Measurements from ENCODE around the gene MORC2.

Gene MORC2

DNA sequence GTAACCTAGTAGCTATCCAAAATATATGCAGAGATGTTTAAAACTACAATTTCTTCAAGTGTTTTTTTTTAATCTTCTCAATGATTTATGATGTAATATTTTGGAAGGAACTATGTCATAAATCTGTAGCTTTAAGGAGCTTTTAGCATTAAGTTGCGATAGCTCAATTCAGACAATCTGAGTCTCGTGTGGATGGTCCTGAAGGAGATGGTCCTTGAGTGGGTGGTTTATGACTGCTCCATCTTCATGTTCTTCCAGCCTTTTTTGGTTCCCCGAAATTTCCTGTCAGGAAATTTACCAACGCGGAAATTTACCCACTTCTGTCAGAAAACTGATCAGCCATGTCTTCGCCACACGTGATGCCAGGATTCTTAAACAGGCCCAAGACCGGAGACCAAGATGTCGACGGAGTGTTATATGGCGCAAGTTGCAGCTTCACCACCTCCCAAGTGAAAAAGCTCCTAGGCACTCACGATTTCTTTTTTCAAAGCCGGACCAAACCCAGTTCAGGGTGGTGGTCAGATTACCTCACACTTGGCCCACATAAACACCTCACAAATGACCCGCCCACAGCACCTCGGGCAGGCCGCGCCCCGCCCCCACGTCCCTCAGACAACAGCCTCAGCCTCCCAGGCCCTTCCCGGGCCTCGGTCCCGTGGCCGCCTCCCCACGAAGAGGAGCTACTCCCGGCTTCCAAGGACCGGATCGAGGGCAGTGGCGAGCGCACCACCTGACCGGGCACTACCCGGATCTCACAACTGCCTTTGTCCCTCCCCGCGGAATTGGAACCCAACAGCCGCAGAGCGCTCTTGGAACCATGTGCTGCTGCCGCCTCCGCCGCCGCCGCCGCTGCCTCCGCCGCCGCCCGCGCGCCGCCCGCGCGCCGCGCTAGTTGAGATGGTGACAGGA, at the start of gene MORC2:
TSS of gene MORC2 (minus strand) at position 760 of the 909 bp plus-strand sequence. CDS start 885 bp downstream, outside the sequence.
- peak in 1 of 2 experiments; percentile 1 for DNase-seq (ENCODE audit: low read depth in 2 of 2)

DNA sequence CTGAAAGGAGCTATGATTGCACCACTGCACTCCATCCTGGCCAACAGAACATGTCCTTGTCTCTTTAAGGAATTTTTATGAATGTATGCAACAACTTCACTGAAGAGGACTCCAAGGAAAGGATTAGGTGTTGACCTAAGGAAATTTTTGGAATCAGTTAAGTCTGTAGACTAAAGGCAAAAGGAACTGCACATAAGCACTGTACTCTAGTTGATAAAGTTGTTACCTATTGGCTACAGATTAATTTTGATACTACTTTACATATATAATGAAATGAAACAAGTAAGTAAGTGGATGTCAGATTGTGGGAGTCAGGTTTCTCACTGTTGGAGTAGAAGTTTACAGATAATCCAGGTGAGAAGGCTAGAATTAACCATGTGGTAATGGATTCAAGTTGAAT, 37.0 kb upstream of the MORC2 start:
- DNase-seq (ENCODE audit: low read depth in 2 of 2), result no peak

DNA sequence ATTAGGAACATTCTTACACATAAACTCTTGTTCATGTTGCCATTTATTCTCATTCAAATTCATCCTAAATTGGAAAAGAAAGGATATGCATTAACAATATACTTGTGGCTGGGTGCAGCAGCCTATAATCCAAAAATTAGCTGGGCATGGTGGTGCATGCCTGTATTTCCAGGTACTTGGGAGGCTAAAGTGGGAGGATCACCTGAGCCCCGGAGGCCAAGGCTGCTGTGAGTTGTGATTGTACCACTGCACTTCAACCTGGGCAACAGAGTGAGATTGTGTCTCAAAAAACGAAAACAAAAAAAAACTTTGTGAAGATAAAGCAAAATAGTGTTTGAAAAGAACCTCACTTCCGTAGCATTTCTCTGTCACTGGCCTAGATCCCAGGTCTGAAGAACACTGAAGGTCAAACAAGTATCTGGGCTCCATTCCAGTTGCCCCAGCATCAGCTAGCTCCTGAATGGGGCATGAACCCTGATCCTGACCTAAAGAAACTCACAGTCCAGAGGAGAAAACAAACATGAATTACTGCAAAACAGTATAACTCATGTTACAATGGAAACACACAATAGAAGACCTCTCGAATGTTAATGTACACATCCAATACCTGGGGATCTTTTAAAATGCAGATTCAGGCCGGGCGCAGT, 32.7 kb upstream of the MORC2 start:
- DNase-seq (ENCODE audit: low read depth in 2 of 2), result no peak

DNA sequence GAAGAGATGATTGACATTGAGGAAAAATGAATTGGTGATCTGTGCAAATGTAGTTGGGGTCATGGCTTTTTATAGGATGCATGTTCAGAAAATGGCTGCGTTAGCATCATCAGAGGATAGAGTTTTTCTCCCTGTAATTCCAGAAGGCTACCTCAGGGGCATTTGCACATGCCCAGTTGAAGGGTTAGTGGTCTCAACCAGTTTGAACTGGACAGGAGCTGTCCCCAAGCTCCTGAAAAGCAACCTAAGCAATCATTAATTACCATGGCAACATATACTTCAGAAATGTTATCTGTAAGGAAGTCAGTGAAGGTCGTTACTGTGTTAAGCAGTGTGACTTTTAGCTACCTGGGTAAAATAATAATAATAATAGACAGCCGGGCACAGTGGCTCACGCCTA, 29.8 kb upstream of the MORC2 start:
- DNase-seq (ENCODE audit: low read depth in 2 of 2), result no peak

DNA sequence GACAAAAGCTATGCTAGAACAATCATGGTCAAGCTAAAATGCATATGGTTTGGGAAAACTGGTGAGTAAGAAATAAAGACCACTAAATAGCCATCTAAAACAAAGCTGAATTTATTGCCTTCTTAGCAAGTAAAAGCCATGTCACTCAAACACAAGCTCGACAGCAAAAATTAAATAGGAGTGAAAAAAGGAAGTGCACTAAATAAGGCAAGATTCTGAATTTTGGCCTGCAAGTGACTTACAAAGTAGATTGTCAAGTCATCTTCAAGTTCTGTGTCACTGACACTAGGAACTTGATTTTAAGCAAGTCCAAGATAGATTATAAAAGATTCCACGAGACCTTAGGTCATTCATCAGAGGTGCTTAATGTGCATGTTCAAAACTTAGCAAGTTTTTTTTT, 27.9 kb upstream of the MORC2 start:
- DNase-seq (ENCODE audit: low read depth in 2 of 2), result no peak

DNA sequence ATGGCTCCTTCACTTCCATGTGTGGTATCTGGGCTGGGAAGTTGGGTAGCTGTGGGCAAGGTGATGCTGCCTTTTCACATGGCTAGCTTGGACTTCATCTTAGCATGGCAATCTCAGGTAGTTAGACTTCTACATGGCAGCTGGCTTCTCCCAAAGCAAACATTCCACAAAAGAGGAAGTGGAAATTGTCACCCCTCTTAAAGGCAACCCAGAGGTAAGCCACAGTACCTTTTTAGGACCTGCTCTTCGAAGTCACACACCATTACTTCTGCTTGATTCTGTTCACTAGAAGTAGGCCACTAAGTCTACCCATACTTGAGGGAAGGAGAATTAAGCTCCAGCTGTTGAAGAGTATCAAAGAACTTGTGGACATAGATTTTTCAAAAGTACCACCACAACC, 26.4 kb upstream of the MORC2 start:
- DNase-seq (ENCODE audit: low read depth in 2 of 2), result no peak

DNA sequence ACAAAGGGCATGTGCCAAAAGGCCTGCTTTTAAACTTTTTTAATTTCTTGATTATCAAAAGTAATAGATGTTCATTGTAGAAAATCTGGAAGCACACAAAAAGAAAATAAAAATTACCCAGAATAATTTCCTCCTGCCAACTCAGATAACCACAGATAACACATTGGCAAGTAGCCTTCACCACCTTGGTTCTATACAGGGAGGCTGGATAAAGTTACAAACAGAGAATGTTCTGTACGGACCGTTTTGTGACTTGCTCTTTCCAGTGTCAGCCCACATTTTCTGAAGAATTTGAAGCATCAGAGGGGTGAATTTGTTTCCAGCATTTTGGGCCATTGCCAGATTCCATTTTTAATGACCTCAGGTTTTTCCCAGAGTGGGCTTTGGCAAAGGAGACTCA, 24.0 kb upstream of the MORC2 start:
- no peak for DNase-seq (ENCODE audit: low read depth in 2 of 2)

DNA sequence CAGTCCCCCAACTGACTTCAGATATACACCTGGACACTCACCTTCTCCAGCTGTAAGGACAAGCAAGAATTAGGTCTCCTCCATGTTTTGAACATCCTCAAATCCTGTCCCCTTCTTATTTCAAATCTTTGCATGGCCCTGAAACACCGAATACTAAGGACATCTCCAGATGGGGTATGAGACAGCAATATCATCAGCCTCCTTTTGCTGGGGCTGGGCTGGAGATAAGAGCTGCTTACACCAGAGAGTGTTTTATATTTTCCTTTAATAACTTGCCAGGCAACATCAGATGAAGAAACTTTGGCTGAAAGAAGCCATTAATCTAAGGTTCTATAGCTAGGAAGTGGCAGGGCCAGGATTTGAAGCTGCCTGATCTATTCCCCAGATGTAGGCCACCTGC, 22.1 kb upstream of the MORC2 start:
- no peak for DNase-seq (ENCODE audit: low read depth in 2 of 2)

DNA sequence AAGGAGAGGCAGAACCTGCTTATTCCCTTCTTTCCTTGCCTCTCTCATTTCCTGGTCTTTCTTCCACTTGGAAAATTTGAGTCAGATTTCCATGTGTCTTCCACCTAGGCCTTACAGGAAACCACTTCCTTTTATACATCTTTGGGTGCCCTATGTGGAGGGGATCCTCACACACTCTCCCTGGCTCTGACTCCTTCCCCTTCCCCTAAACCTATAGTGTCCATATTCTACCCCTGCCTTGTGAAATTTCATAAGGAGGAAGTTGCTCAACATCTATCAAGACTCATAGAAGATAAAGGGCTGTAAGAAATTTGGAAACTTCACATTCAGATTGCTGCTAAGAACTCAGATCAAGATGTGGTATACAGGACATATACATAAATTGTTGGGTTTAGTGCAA, 20.9 kb upstream of the MORC2 start:
- DNase-seq (ENCODE audit: low read depth in 2 of 2), result no peak

DNA sequence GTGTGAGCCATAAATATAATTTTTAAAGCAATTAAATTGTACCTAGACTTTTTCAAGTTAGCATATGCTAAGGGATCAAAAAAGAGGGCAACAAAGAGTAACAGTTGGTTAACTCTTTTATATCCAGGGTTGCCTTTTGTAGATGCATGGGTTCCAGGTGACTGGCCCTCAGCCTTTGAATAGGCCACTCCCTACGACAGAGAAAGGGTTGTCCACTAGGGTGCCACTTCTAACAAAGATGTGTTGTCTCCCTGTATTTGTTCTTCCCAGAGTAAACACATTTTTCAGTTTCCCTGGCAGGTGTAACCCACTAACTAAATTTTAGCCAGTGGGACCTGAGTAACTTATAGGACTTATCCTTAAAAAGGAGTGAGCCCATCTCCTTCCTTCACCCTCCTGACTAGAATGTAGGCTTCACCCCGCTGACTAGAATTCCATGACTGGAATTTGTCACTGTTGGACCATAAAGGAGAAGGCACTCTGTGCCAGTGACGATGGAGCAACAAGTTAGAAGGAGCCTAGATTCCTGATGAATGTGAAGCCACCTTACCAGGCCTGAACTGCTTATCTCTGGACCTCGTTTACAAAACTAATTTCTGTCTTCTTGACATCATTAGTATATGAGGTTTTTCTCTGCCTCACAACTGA, 17.1 kb upstream of the MORC2 start:
- DNase-seq (ENCODE audit: low read depth in 2 of 2), result no peak

DNA sequence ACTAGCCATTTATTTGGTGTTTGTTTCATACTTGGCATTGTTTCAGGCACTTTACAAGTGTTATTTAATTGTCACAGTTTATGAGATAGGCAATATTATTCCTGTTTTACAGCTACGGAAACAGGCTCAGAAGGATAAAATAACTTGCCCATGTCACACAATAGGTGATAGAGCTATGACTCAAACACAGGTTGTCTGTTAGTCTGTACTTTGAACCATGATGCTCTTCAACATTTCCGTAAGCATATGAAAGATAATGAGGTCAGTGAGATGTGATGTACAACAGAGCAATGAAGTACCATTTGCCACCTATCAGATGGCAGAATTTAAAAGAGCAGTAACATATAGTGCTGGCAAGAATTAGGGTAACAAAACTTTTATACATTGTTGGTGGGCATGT, 15.7 kb upstream of the MORC2 start:
- DNase-seq (ENCODE audit: low read depth in 2 of 2), result no peak

DNA sequence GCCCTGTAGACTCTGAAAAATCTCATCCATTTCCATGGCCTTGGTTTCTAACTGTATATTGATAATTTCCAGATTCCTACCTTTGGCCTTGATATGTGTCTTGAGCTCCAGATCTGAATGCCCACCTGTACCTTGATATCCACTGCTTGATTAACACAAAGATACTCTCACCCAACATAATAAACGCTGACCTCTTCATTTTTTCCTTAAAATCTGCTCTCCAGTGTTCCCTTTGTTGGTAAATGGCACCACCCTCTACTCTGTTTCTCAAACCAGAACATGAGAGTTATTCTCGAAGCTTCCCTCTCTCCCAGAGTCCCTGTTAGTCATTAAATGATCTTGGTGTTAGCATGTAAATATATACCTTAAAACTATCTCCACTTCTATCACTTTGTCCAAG, 13.9 kb upstream of the MORC2 start:
- no peak for DNase-seq (ENCODE audit: low read depth in 2 of 2)

DNA sequence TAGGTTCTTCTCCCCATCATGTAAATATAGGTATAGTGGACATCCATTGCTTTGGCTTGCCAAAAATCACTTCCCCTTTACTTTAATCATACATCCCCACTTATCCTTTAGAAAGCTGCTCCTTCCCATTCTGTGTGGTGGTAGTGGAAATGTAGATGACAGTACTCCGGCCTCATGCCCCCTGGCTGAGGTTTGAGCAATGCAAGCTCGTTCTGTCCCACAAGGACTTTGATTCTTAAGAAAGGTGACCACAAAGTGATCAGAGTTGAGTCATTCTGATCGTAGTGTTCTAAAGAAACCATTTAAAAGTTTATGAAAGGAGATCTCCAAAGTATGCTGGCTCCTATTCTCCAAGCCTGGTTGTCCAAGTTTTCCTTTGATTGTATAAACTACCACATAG, 11.4 kb upstream of the MORC2 start:
- no peak for DNase-seq (ENCODE audit: low read depth in 2 of 2)

DNA sequence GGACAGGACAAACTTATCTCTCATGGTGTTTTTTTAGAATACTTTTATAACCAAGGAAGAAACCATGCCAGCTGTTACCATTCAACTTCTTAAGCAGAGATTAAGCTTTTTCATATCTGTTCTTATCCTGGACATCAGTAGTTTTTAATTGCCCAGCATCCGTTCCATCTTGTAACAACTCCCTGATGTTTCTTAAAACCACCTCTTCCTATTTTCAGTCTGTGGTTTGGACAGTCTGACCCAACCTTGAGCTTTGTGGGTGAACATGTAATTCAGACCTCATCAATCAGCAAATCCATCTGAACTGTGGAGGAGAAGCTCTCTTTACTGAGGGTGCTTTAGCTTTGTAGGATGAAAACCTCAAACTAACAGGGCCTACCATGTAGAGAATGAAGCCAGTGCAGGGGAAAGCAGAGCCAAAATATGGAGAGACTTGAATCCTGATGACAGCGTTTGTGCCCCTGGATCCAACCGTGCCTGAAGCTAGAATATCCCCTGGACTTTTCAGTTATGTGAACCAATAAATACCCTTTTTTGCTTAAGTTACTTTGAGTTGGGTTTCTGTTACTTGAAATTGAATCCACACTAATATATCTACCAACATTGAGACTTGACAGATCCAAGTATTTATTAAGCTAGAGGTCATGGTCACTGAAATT, 9.9 kb upstream of the MORC2 start:
- no peak for DNase-seq (ENCODE audit: low read depth in 2 of 2)

DNA sequence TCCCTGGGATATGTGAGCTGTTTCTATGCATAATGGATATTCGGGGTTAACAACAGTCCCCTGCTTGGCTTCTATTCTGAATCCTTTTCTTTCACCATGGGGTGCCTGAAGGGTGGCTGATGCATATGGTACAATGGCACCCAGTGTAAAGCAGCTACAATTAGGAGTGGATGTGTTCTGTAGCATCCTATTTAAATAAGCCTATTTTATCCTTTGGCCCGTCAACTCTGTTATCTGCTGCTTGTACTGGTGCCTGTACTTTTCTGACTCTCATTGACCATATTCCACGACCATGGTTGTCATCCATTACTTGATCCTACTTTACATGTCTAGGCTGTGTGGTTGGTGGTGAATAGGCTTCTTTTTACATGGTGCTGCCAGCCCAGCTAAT, 1.8 kb upstream of the MORC2 start:
- DNase-seq (ENCODE audit: low read depth in 2 of 2), result no peak

DNA sequence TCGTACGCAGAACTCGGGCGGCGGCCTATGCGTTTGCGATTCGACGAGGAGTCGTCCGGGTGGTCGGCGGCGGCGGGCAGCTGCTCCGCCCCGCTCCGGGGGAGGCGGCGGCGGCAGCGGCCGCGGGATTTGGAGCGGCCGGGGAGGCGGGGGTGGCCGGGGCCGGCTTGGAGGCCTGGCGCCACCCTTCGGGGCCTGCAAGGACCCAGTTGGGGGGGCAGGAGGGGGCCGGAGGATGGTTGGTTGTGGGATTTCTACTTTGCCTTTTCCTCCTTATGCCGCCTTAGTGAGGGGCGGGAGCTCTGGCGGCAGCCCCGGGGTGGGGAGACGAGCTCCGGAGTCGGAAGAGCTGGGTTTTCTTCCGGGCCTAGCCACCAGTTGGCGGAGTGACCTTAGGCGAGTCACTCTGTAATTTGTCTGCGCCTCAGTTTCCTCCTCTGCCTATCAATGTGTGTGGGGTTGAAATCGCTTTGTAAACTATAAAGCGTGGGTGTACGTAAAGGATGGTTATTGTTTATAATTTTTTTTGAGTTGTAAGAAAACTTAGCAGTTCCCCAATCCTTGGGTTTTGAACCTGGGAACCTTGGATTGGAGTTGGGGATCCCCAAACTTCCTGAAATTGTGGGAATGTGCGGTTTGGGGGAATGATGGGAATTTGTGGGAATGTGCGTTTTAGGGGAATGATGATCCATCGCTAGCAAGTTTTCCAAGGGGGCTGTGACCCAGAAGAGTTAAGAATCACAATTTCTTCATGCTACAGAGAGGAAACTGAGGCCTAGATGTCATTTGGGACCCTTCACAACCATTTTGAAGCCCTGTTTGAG, 1.2 kb upstream of the MORC2 start:
- DNase-seq (ENCODE audit: low read depth in 2 of 2), result peak in 1 of 2 experiments; percentile 3

DNA sequence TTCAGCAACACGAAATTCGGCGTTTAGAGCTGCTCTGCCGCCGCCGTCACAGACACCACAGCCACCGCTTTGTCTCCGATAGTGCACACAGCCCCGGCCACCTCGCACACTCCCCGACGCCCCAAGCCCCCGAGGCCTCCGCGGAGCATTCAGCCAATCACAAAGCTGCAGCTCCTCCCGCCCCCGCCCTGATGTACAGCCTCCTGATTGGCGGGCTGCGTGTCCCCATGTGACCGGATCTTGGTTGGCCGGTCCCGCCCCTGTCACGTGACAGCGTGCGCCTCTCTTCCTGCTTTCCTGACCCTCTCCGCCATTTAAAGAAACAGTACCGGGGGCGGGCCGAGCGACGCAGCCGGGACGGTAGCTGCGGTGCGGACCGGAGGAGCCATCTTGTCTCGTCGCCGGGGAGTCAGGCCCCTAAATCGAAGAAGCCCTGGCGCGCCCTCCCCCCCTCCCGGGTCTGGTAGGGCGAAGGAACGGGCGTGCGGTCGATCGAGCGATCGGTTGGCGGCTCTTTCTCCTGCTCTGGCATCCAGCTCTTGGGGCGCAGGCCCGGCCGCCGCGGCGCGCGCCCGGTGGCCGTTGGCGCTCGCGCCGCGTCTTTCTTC, 454 bp upstream of the MORC2 start, which contains the start of gene TUG1:
TSS of gene TUG1 (plus strand) at position 342 of the 608 bp plus-strand sequence.
- peak; percentile 97 for DNase-seq (ENCODE audit: low read depth in 2 of 2)

DNA sequence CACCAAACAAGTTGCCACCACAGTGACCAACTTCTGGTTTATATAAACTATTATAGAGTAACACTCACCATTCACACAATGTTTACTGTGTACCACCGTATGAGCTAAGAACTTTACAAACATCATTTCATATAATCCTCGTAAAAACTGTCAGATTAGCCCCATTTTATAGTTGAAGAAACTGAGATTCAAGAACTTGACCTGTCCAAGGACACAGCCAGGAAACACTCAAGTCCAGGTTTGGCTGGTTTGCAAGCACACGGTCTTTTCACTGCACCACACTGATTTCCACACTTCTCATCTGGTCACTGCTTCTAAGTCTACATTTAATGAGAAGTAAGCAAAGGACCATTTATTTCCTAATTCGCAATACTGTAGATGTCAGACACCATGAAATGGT, 3.7 kb downstream of the MORC2 start:
- no peak for DNase-seq (ENCODE audit: low read depth in 2 of 2)

DNA sequence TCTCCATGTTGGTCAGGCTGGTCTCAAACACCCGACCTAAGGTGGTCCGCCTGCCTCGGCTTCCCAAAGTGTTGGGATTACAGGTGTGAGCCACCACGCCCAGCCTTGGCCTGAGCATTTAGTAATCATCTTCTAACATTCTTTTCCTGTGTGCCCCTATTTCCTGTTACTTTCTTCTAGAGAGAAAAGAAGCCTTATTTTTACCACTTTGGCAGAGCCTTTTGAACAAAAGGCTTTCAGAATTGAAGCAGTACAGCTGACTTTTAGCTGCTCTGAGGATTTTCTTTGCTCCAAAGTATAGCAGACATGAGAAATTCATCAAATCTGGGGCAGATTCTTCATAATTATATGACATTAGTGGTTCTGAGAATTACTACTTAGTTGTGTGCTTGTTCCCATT, 13.4 kb downstream of the MORC2 start:
- DNase-seq (ENCODE audit: low read depth in 2 of 2), result no peak

DNA sequence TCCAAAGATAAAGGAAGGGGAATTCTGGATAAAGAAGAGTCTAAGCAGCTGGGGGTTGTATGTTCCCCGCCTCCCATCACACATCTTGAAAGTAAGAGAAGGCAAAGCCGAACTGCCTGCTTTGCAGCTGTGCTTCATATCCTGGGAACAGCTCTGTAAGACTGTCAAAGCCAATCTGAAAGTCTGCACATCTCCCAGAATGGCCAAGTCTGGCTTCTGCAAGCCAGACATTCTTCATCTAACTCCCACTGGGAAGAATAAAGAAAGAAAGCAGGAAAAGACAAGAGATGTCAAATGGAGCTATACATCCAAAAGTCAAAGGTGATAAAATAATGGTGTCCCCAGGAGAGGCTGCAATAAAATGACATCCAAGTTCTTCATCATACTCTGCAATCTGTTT, 15.4 kb downstream of the MORC2 start:
- DNase-seq (ENCODE audit: low read depth in 2 of 2), result no peak

All from fibroblast of skin of left biceps (primary cell).